ENCODE data around the gene STK32C. TPM values are rescaled to one million over a fixed set of nuclear protein-coding genes. Genes with fewer than 3 reads are reported as not detected.

The STK32C gene
- polyA plus RNA-seq, 1 donor from 2014 or later, result 23.2 TPM

- Histone ChIP-seq H3K27ac (ENCODE audit: low read length) (no peak overlapping the region), H3K9me3 (ENCODE audit: low read length) (no peaks in the 10 kb centered on the region), H3K36me3 (ENCODE audit: insufficient read depth, low read length) (no peaks in the 10 kb centered on the region), H3K79me2 (replicated peaks; ENCODE audit: insufficient read depth, low read length) (no peaks in the 10 kb centered on the region), H3F3A (ENCODE audit: insufficient read depth, low read length, poor library complexity, severe bottlenecking) (no peaks in the 10 kb centered on the region), H3K9ac (ENCODE audit: low read length) (no peak overlapping the region), H3K27me3 (ENCODE audit: insufficient read depth, low read depth, low read length) (no peaks in the 10 kb centered on the region), H3K4me3 (ENCODE audit: low read length) (no peak overlapping the region), H3K4me2 (ENCODE audit: low read length) (no peak overlapping the region), H2AFZ (ENCODE audit: low read depth, low read length) (no peak overlapping the region), H3K9me2 (ENCODE audit: insufficient read depth, low read length) (no peaks in the 10 kb centered on the region), H4K20me1 (ENCODE audit: insufficient read depth) (no peaks in the 10 kb centered on the region)
- TF ChIP-seq EP300 (conservative IDR thresholded peaks at IDR 0.05; ENCODE audit: poor library complexity, severe bottlenecking) (no peak), TAF1 (IDR thresholded peaks at IDR 0.05; ENCODE audit: low read depth) (no peak), RAD21 (conservative IDR thresholded peaks at IDR 0.05) (no peak), SMC3 (conservative IDR thresholded peaks at IDR 0.05; ENCODE audit: poor library complexity) (no peak), REST (IDR thresholded peaks at IDR 0.05; ENCODE audit: borderline replicate concordance) (no peak)
Observed at GRCh38 chr10:132253092-132253687, 54.6 kb downstream of the STK32C start.

- Histone ChIP-seq H3F3A (ENCODE audit: insufficient read depth, low read length, poor library complexity, severe bottlenecking) (no peaks in the 10 kb centered on the region), H3K4me3 (ENCODE audit: low read length) (no peak overlapping the region), H3K36me3 (ENCODE audit: insufficient read depth, low read length) (no peaks in the 10 kb centered on the region), H4K20me1 (ENCODE audit: insufficient read depth) (no peaks in the 10 kb centered on the region), H3K9me3 (ENCODE audit: low read length) (no peaks in the 10 kb centered on the region), H3K9me2 (ENCODE audit: insufficient read depth, low read length) (no peaks in the 10 kb centered on the region), H2AFZ (ENCODE audit: low read depth, low read length) (no peak overlapping the region), H3K27me3 (ENCODE audit: insufficient read depth, low read depth, low read length) (no peaks in the 10 kb centered on the region), H3K79me2 (replicated peaks; ENCODE audit: insufficient read depth, low read length) (no peaks in the 10 kb centered on the region), H3K9ac (ENCODE audit: low read length) (no peak overlapping the region), H3K4me2 (ENCODE audit: low read length) (no peak overlapping the region), H3K27ac (ENCODE audit: low read length) (no peak overlapping the region)
- TF ChIP-seq CTCF (IDR thresholded peaks at IDR 0.05; ENCODE audit: poor library complexity, severe bottlenecking), result no peak
- no peak for TF ChIP-seq MXI1 (conservative IDR thresholded peaks at IDR 0.05; ENCODE audit: poor library complexity, severe bottlenecking)
- TF ChIP-seq TAF1 (IDR thresholded peaks at IDR 0.05; ENCODE audit: low read depth), result no peak
- TF ChIP-seq REST (IDR thresholded peaks at IDR 0.05; ENCODE audit: borderline replicate concordance), result no peak
- TF ChIP-seq SMC3 (conservative IDR thresholded peaks at IDR 0.05; ENCODE audit: poor library complexity), result no peak
- no peak for TF ChIP-seq EZH2 (IDR thresholded peaks at IDR 0.05; ENCODE audit: borderline replicate concordance, insufficient read depth, low read length, poor library complexity, severe bottlenecking)
- no peak for TF ChIP-seq EP300 (conservative IDR thresholded peaks at IDR 0.05; ENCODE audit: poor library complexity, severe bottlenecking)
- TF ChIP-seq POLR2AphosphoS5 (IDR thresholded peaks at IDR 0.05), result no peak
- TF ChIP-seq RAD21 (conservative IDR thresholded peaks at IDR 0.05), result no peak
Observed at GRCh38 chr10:132252412-132252811, 55.3 kb downstream of the STK32C start.

All from neural cell (in vitro differentiated cells).